Sciatic nerve (tissue), 2 donors: ENCODE measurements around the gene EZH1. TPM values are rescaled to one million over a fixed set of nuclear protein-coding genes. Genes with fewer than 3 reads are reported as not detected.
"Not testable (repeated sequence)": the region's sequence is repeated elsewhere in the genome, so short reads cannot be mapped to it uniquely, and the experiment has no call there.

Experiments
- ATAC-seq: fragments of 200-7000 bp; cut with Tn5 transposase; one replicate; pipeline ENCODE4 v1.9.1; 2020; ENCODE audit warnings: mild to moderate bottlenecking, moderate library complexity
- DNase-seq: peaks from one replicate; pipeline ENCODE4 v3.0.0-alpha.2; 2020; ENCODE audit warnings: low spot score
- intact Hi-C: fragments of 100-400 bp; cut with DNase I; formaldehyde crosslinking; loops from one replicate; pipeline ENCODE4 v1.14.2; 2022
- total RNA-seq: library from RNA; stranded (reverse); fragmentation: NEBNext Ultra II Directional; extraction: Animal tissue kit (Norgen Biotek cat#: 25700); gene quantifications from one replicate; pipeline ENCODE4 v1.2.1, GENCODE V29; 2021
- donor health status: DM: no; HTN: no; CAD: no.
- donor health status: DM: no; HTN: no; CAD: no.

Gene EZH1
- total RNA-seq, 1 donor from 2014 or later: 105 TPM

- intact Hi-C loops: no loop called here
- DNase-seq (no peak), ATAC-seq (no peak)
Observed at GRCh38 chr17:42743595-42744282, 1.1 kb downstream of the EZH1 start.

GRCh38 chr17:42742916-42743315, 1.9 kb downstream of the EZH1 start:
- intact Hi-C loops, ATAC-seq, DNase-seq: not testable (repeated sequence)

- intact Hi-C loops: no loop called here
- DNase-seq (no peak), ATAC-seq (no peak)
Observed at GRCh38 chr17:42740699-42741098, 4.1 kb downstream of the EZH1 start.

GRCh38 chr17:42725143-42725542, 19.7 kb downstream of the EZH1 start:
- intact Hi-C loops: no loop called here
- no peak for DNase-seq
- ATAC-seq: no peak

GRCh38 chr17:42723636-42724035, 21.2 kb downstream of the EZH1 start:
- intact Hi-C loops: no loop called here
- DNase-seq (no peak), ATAC-seq (no peak)

- peak; percentile 93 for ATAC-seq
- no peak for DNase-seq
- intact Hi-C loops: no loop called here
Observed at GRCh38 chr17:42720996-42721583, 23.8 kb downstream of the EZH1 start.

- intact Hi-C loops: no loop called here
- no peak for DNase-seq
- ATAC-seq: peak; percentile 77
Observed at GRCh38 chr17:42709561-42709960, 35.3 kb downstream of the EZH1 start.

- intact Hi-C loops: no loop called here
- DNase-seq (no peak), ATAC-seq (no peak)
Observed at GRCh38 chr17:42708588-42708987, 36.3 kb downstream of the EZH1 start.

- DNase-seq: no peak
- intact Hi-C loops: no loop called here
- no peak for ATAC-seq
Observed at GRCh38 chr17:42706732-42707131, 38.1 kb downstream of the EZH1 start.

GRCh38 chr17:42704837-42705494, 39.9 kb downstream of the EZH1 start:
- ATAC-seq: no peak
- DNase-seq: no peak
- intact Hi-C loops: no loop called here

GRCh38 chr17:42704490-42704836, 40.4 kb downstream of the EZH1 start:
- ATAC-seq (no peak), DNase-seq (no peak)
- intact Hi-C loops: no loop called here

- DNase-seq: no peak
- no peak for ATAC-seq
- intact Hi-C loops: no loop called here
Observed at GRCh38 chr17:42702446-42702845, 42.4 kb downstream of the EZH1 start.

- DNase-seq: no peak
- ATAC-seq: peak; percentile 51
- intact Hi-C loops: no loop called here
Observed at GRCh38 chr17:42700586-42701289, 44.1 kb downstream of the EZH1 start.

GRCh38 chr17:42699415-42699740, 45.5 kb downstream of the EZH1 start:
- intact Hi-C loops: no loop called here
- DNase-seq: no peak

GRCh38 chr17:42698736-42699414, 46.0 kb downstream of the EZH1 start:
- intact Hi-C loops: no loop called here
- DNase-seq (no peak), ATAC-seq (peak; percentile 67)

More at GRCh38 chr17:42699415-42699740, 45.5 kb downstream of the EZH1 start:
- ATAC-seq: no peak

- DNase-seq: no peak
- no peak for ATAC-seq
- intact Hi-C loops: no loop called here
Observed at GRCh38 chr17:42697108-42697811, 47.6 kb downstream of the EZH1 start.

GRCh38 chr17:42695500-42695899, 49.3 kb downstream of the EZH1 start:
- DNase-seq (no peak), ATAC-seq (no peak)
- intact Hi-C loops: no loop called here

- ATAC-seq (no peak), DNase-seq (no peak)
- intact Hi-C loops: no loop called here
Observed at GRCh38 chr17:42694524-42694923, 50.3 kb downstream of the EZH1 start.

- intact Hi-C loops: no loop called here
- no peak for ATAC-seq
- no peak for DNase-seq
Observed at GRCh38 chr17:42692489-42692888, 52.4 kb downstream of the EZH1 start.
